GM12892 (cell line): ENCODE data around the gene PPP1R16B.

Source experiments
- POLR2A ChIP-seq: IDR thresholded peaks from 2 replicates; pipeline ENCODE4 v1.6.1; 2011; ENCODE audit warnings: low read depth, low read length, control low read depth
- POLR2AphosphoS5 ChIP-seq: IDR thresholded peaks from 2 replicates; pipeline ENCODE4 v1.6.1; 2011; ENCODE audit warnings: low read depth, low read length, control low read depth

- no peak for TF ChIP-seq POLR2AphosphoS5
- no peak for TF ChIP-seq POLR2A
Measured at GRCh38 chr20:38839563-38839962, 34.1 kb downstream of the PPP1R16B start.
